HG03280 (cell line): Measurements from ENCODE around the gene FOXA3.

Experiments used
- ATAC-seq: cut with Tn5 transposase; IDR thresholded peaks from one replicate; pipeline ENCODE4 v1.9.1; 2021; ENCODE audit warnings: mild to moderate bottlenecking, moderate library complexity; ENCODE audit not compliant: unreplicated experiment

The FOXA3 gene

GRCh38 chr19:45872095-45872919 is 8.2 kb downstream of the FOXA3 start:
- ATAC-seq: no peak

- ATAC-seq: no peak
These were observed 9.2 kb downstream of the FOXA3 start for GRCh38 chr19:45873219-45873772.

GRCh38 chr19:45874620-45874966 is 10.5 kb downstream of the FOXA3 start:
- no peak for ATAC-seq

GRCh38 chr19:45876161-45876410 is 12.0 kb downstream of the FOXA3 start:
- no peak for ATAC-seq

GRCh38 chr19:45876411-45877197 is 12.5 kb downstream of the FOXA3 start:
- ATAC-seq: no peak

- ATAC-seq: no peak
These were observed 14.1 kb downstream of the FOXA3 start for GRCh38 chr19:45878043-45878794.

- no peak for ATAC-seq
These were observed 14.9 kb downstream of the FOXA3 start for GRCh38 chr19:45879055-45879454.

GRCh38 chr19:45879971-45880370 is 15.8 kb downstream of the FOXA3 start:
- no peak for ATAC-seq

- ATAC-seq: no peak
These were observed 17.2 kb downstream of the FOXA3 start for GRCh38 chr19:45881082-45881908.

- ATAC-seq: no peak
These were observed 17.9 kb downstream of the FOXA3 start for GRCh38 chr19:45881909-45882528.

- ATAC-seq: no peak
These were observed 18.8 kb downstream of the FOXA3 start for GRCh38 chr19:45882652-45883585.

- no peak for ATAC-seq
These were observed 19.4 kb downstream of the FOXA3 start for GRCh38 chr19:45883586-45883880.

- no peak for ATAC-seq
These were observed 20.0 kb downstream of the FOXA3 start for GRCh38 chr19:45883881-45884681.

- no peak for ATAC-seq
These were observed 20.8 kb downstream of the FOXA3 start for GRCh38 chr19:45884682-45885555.

GRCh38 chr19:45885556-45886426 is 21.7 kb downstream of the FOXA3 start, which contains the start of gene IRF2BP1:
Gene IRF2BP1, minus strand, starts transcription at chr19:45886141. Its CDS starts 367 bp downstream, at chr19:45885774.
- ATAC-seq: peak; percentile 50

- peak; percentile 49 for ATAC-seq
These were observed 22.5 kb downstream of the FOXA3 start for GRCh38 chr19:45886427-45887199.
